IgD-negative memory B cell (primary cell): ENCODE measurements around the gene USF3. TPM values are rescaled to one million over a fixed set of nuclear protein-coding genes. Genes with fewer than 3 reads are reported as not detected.
"Not testable (repeated sequence)": the region's sequence is repeated elsewhere in the genome, so short reads cannot be mapped to it uniquely, and the experiment has no call there.

Source experiments
- H3K27ac Mint-ChIP-seq, 3 donors: one replicate each; pipeline ENCODE4 v1.8.0; 2020 to 2022; ENCODE audit warnings: mild to moderate bottlenecking in 3 of 3, mixed read lengths in 3 of 3, moderate library complexity in 1 of 3
- H3K27me3 Mint-ChIP-seq: one replicate; pipeline ENCODE4 v1.8.0; 2021; ENCODE audit warnings: mixed read lengths
- H3K36me3 Mint-ChIP-seq: one replicate; pipeline ENCODE4 v1.8.0; 2020; ENCODE audit warnings: mild to moderate bottlenecking, mixed read lengths
- H3K4me1 Mint-ChIP-seq, 3 donors: one replicate each; pipeline ENCODE4 v1.8.0; 2020 to 2022; ENCODE audit warnings: mixed read lengths in 3 of 3, mild to moderate bottlenecking in 1 of 3
- H3K4me3 Mint-ChIP-seq, 4 donors: one replicate each; pipeline ENCODE4 v1.8.0; 2020 to 2022; ENCODE audit warnings: mild to moderate bottlenecking in 4 of 4, mixed read lengths in 4 of 4, moderate library complexity in 3 of 4
- H3K9me3 Mint-ChIP-seq, 3 donors: one replicate each; pipeline ENCODE4 v1.8.0; 2020 to 2021; ENCODE audit warnings: mixed read lengths in 3 of 3, mild to moderate bottlenecking in 1 of 3
- polyA plus RNA-seq: library from polyadenylated mRNA; unstranded; fragments of 300-500 nt; fragmentation: Illumina TruSeq; gene quantifications from one replicate; pipeline ENCODE4 v1.2.3, GENCODE V29; 2021

USF3 gene
- polyA plus RNA-seq, 1 donor from 2014 or later = 7.4 TPM

GRCh38 chr3:113654310-113654709 is 42.1 kb downstream of the USF3 start:
- Mint-ChIP-seq H3K9me3 (no peaks in the 10 kb centered on the region), H3K27ac (no peak overlapping the region), H3K27me3 (no peaks in the 10 kb centered on the region), H3K4me3 (no peak overlapping the region), H3K4me1 (peaks cover 13 to 36% (median 26%) of the 10 kb centered on the region in 3 donors), H3K36me3 (peaks cover 3% of the 10 kb centered on the region)

- H3K27ac Mint-ChIP-seq = peak overlapping the region in 1 of 3 donors; percentile 57
- peaks cover 1% of the 10 kb centered on the region for H3K36me3 Mint-ChIP-seq
These were observed 47.1 kb downstream of the USF3 start for GRCh38 chr3:113649174-113649845.

GRCh38 chr3:113648524-113648923 is 47.9 kb downstream of the USF3 start:
- H3K4me1 Mint-ChIP-seq = no peaks in the 10 kb centered on the region
- H3K27me3 Mint-ChIP-seq = no peaks in the 10 kb centered on the region
- no peak overlapping the region for H3K4me3 Mint-ChIP-seq
- H3K9me3 Mint-ChIP-seq = peaks cover 0 to 10% (median 4%) of the 10 kb centered on the region in 3 donors
- peaks cover 1% of the 10 kb centered on the region for H3K36me3 Mint-ChIP-seq
- H3K27ac Mint-ChIP-seq = peak overlapping the region in 1 of 3 donors; percentile 57

More at GRCh38 chr3:113649174-113649845, 47.1 kb downstream of the USF3 start:
- no peaks in the 10 kb centered on the region for H3K27me3 Mint-ChIP-seq
- no peaks in the 10 kb centered on the region for H3K4me1 Mint-ChIP-seq
- H3K4me3 Mint-ChIP-seq = no peak overlapping the region
- H3K9me3 Mint-ChIP-seq = peaks cover 0 to 4% (median 0%) of the 10 kb centered on the region in 3 donors

GRCh38 chr3:113643583-113643982 is 52.9 kb downstream of the USF3 start:
- H3K27ac Mint-ChIP-seq = no peak overlapping the region
- peaks cover 0 to 10% (median 4%) of the 10 kb centered on the region in 3 donors for H3K9me3 Mint-ChIP-seq
- H3K36me3 Mint-ChIP-seq = peaks cover 2% of the 10 kb centered on the region
- no peaks in the 10 kb centered on the region for H3K27me3 Mint-ChIP-seq
- H3K4me1 Mint-ChIP-seq = no peaks in the 10 kb centered on the region
- no peak overlapping the region for H3K4me3 Mint-ChIP-seq

DNA sequence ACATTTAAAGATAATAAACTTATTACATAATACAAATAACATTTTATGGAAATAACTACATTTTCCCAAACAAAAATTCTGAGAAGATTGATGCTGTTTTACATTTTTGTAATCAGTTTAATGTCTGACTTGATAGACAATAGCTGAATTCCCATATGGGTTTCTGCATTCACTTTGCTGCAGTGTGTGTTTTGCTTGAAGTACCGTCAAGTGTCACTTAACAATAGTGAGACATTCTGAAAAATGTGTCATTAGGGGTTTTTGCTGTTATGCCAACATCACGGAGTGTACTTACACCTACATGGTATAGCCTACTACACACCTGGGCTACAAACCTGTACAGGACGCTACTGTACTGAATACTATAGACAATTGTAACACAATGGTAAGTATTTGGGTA is 57.5 kb downstream of the USF3 start:
- no peaks in the 10 kb centered on the region for H3K27me3 Mint-ChIP-seq

GRCh38 chr3:113637756-113638155 is 58.7 kb downstream of the USF3 start:
- Mint-ChIP-seq H3K36me3 (peaks cover 6% of the 10 kb centered on the region), H3K27me3 (no peaks in the 10 kb centered on the region), H3K4me3 (no peak overlapping the region), H3K27ac (no peak overlapping the region), H3K9me3 (no peaks in the 10 kb centered on the region), H3K4me1 (peaks cover 0 to 9% (median 2%) of the 10 kb centered on the region in 3 donors)

More for the DNA sequence above, 57.5 kb downstream of the USF3 start:
- Mint-ChIP-seq H3K27ac (no peak overlapping the region), H3K36me3 (peaks cover 2% of the 10 kb centered on the region), H3K4me3 (no peak overlapping the region), H3K9me3 (peaks cover 0 to 3% (median 1%) of the 10 kb centered on the region in 3 donors), H3K4me1 (peaks cover 0 to 4% (median 2%) of the 10 kb centered on the region in 3 donors)

DNA sequence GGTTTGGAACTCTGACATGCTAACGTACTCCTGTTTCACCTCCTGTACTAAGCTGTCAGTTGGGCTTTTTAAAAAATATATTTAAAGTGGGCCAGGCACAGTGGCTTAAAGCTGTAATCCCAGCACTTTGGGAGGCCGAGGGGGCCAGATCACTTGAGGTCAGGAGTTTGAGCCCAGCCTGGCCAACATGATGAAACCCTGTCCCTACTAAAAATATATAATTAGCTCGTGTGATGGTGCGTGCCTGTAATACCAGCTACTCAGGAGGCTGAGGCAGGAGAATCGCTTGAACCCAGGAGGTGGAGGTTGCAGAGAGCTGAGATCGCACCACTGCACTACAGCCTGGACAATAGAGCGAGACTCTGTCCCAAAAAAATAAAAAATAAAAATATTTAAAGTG is 60.4 kb downstream of the USF3 start:
- peaks cover 6 to 16% (median 10%) of the 10 kb centered on the region in 3 donors for H3K4me1 Mint-ChIP-seq
- not testable (repeated sequence) for H3K4me3 Mint-ChIP-seq, H3K36me3 Mint-ChIP-seq, H3K27me3 Mint-ChIP-seq, H3K9me3 Mint-ChIP-seq, H3K27ac Mint-ChIP-seq

DNA sequence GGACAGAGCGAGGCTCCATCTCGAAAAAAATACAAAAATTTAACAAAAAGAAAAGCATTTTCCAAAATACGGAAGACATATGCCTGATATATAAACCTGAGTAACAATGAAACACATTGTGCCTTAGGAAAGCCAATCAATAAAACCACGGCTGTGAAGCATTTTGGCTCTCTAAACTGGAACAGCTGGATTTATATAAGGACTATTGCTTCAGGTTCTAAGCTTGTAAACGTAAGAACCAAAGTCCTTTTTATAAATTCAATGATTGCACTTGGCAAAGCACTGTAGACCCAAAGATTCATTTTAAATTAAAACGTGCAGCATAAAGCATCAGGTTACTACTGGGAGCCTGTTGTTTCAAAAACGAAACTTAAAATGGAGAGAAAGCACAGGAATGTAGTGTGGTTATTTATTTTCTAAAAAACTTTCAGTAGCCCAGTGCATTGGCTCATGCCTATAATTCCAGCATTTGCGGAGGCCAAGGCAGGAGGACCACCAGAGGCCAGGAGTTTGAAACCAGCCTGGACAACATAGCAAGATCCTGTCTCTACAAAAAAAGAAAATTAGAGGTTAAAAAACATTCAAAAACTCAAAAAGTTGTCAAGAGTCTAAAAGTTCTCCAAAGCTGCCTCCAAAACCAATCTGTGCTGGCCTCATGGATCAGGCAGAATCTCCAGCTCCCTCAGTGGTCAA is 61.5 kb downstream of the USF3 start:
- Mint-ChIP-seq H3K9me3 (no peaks in the 10 kb centered on the region), H3K36me3 (peaks cover 6% of the 10 kb centered on the region), H3K4me3 (no peak overlapping the region), H3K27ac (no peak overlapping the region), H3K4me1 (peaks cover 8 to 25% (median 18%) of the 10 kb centered on the region in 3 donors), H3K27me3 (no peaks in the 10 kb centered on the region)

DNA sequence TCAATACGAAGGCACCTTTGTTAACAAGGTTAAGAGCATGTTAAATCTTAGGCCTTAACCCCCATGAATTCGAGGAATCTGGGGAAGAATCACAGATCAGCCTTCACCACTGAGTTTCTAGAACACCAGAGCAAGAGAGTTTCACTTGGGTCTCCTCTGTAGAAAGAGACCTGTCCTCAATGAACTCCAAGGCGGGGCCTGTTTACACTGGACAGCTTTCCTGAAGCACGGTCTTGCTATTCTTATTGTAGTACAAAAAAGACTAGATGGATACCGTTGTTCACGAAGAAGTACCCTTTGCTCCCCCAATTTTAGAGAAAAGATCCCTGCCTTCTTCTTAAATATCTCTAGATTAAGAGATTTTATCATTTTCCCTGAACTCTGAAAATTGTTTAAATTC is 64.9 kb downstream of the USF3 start:
- Mint-ChIP-seq H3K27ac (peak overlapping the region; percentile 31 to 63 (median 63)), H3K36me3 (peaks cover 7% of the 10 kb centered on the region), H3K9me3 (no peaks in the 10 kb centered on the region), H3K4me3 (no peak overlapping the region), H3K4me1 (peaks cover 15 to 29% (median 27%) of the 10 kb centered on the region in 3 donors), H3K27me3 (no peaks in the 10 kb centered on the region)

DNA sequence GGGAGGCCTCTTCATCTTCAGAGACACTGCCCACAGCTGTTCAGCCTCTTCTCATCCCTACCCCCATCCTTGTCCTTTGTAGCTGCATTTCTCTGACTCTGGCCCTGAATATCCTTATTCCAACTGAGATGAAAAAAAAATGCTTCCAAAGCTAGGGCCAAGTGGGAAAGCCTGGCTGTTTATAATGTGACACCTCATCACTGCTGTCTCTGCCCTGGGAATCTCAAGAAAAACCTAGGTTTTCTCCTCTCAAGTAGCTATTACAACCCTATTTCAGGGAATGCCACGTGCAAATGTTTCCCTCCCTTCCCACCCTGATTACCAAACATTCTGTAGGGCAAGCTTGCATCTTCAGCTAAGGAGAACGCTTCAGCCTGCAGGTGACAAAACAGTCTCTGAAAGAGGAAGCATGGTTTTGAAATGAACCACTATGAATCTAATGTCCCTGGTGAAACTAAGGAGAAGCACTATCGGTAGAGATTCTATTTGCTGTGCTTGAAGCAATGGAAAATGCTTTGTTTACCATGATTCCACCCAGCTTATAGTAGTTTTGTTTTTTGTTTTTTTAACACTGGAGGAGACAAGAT is 65.4 kb downstream of the USF3 start:
- Mint-ChIP-seq H3K36me3 (peaks cover 8% of the 10 kb centered on the region), H3K9me3 (no peaks in the 10 kb centered on the region), H3K4me3 (no peak overlapping the region), H3K27ac (peak overlapping the region; percentile 31 to 63 (median 63)), H3K27me3 (no peaks in the 10 kb centered on the region), H3K4me1 (peaks cover 17 to 31% (median 31%) of the 10 kb centered on the region in 3 donors)

DNA sequence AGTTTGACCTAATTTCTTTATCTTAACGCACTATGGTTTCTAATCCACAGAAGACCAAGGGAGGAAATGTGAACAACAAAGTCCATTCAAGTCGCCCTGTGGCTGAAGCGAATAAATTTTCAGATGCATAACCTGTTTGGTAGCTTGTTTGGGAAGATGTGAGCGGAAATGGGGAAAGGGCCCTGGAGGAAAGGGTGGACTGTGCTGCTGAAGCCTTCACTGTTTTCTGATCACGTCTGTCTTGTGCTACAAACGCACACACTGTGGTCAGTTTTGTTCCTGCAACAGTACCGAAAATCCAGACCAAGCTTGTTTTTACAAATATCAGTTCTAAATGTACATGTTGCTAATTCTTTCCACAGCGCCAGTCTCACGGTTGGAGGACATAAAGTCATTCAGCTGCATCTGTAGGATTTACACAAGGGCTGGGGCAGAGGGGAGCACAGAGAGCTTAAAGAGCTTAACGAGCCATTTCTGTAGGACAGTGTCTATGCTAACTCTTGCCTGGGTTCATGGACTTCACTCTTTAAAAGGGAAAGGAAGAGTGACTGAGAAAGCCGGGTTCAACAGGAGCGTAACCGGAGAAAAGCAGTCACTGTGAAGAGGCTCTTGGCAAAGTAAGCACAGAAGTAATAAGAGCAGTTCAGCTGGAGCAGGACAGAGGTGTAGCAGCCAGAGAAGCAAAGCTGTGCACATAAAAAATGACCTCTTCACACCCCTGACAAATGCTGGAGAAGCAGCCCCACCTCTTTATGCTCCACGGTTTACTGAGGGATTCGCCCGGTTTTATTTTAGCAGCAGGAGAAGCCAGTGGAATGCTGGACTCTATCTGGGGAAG is 66.6 kb downstream of the USF3 start:
- Mint-ChIP-seq H3K9me3 (no peaks in the 10 kb centered on the region), H3K27me3 (no peaks in the 10 kb centered on the region), H3K36me3 (peaks cover 10% of the 10 kb centered on the region), H3K27ac (peak overlapping the region; percentile 33 to 80 (median 48)), H3K4me1 (peaks cover 23 to 42% (median 39%) of the 10 kb centered on the region in 3 donors), H3K4me3 (no peak overlapping the region)

DNA sequence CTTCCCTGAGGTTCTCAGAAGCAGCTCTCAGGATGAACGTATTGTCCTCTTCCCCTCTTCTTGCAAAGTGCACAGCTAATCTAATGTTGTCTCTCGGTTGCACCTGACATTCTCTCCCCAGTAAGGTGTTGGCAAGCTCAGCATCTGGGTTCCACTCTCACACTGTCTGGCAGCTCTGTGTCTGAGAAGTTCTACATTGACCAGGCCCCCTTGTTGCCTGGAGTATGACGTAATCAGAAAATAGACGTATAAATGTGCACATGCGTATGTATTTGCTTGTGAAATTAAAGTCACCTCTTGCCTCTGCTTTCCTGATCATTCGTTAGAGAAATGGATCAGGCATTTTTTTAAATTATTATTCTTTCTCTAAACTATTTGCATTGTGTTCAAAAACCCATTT is 67.7 kb downstream of the USF3 start:
- Mint-ChIP-seq H3K4me1 (peaks cover 25 to 44% (median 43%) of the 10 kb centered on the region in 3 donors), H3K4me3 (no peak overlapping the region), H3K9me3 (no peaks in the 10 kb centered on the region), H3K36me3 (peaks cover 18% of the 10 kb centered on the region), H3K27ac (peak overlapping the region in 1 of 3 donors; percentile 21), H3K27me3 (no peaks in the 10 kb centered on the region)

DNA sequence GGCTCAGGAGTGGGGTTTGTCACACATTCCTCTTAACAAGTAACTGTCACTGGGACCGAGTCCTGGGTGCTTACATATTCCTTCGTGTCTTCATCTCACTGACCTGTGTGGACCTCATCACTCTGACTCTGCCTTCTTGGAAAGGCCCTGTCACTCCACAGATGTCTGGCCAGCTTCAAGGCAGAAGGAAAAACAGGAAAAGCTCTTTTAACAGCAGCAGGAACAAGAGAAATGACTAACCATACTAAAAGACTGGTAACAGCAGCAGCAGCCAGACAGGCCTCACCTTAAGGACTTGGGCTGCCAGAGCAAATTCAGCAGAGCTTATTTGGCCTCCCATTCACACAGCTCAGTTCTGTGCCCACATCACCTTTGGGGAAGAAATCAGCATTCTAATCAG is 68.1 kb downstream of the USF3 start:
- Mint-ChIP-seq H3K36me3 (peaks cover 16% of the 10 kb centered on the region), H3K4me3 (no peak overlapping the region), H3K27me3 (no peaks in the 10 kb centered on the region), H3K9me3 (no peaks in the 10 kb centered on the region), H3K27ac (peak overlapping the region in 1 of 3 donors; percentile 47), H3K4me1 (peaks cover 25 to 43% (median 41%) of the 10 kb centered on the region in 3 donors)

GRCh38 chr3:113626503-113627371 is 69.7 kb downstream of the USF3 start:
- no peaks in the 10 kb centered on the region for H3K27me3 Mint-ChIP-seq
- peak overlapping the region; percentile 92 to 97 (median 94) for H3K27ac Mint-ChIP-seq
- H3K4me1 Mint-ChIP-seq = peaks cover 25 to 42% (median 39%) of the 10 kb centered on the region in 3 donors
- no peaks in the 10 kb centered on the region for H3K9me3 Mint-ChIP-seq
- peak overlapping the region; percentile 82 to 96 (median 89) for H3K4me3 Mint-ChIP-seq
- peaks cover 16% of the 10 kb centered on the region for H3K36me3 Mint-ChIP-seq
